ENCODE data around the gene TRIM44.
A peak's percentile ranks its signal among the peaks of the same experiment; 100 is the strongest.

Gene TRIM44

GRCh38 chr11:35681163-35681767 is 18.7 kb downstream of the TRIM44 start:
- Histone ChIP-seq H3K9ac (ENCODE audit: low read depth, low read length, poor library complexity, severe bottlenecking) (no peak overlapping the region), H3K36me3 (ENCODE audit: insufficient read depth, low read length) (peaks cover 10% of the 10 kb centered on the region; the same call in 1 of the 2 replicates), H2AFZ (ENCODE audit: low read length) (no peak overlapping the region), H3K4me2 (ENCODE audit: low read depth, low read length, poor library complexity, severe bottlenecking) (no peak overlapping the region), H3K27me3 (ENCODE audit: insufficient read depth, low read length, poor library complexity, severe bottlenecking) (no peaks in the 10 kb centered on the region), H3K4me3 (ENCODE audit: low read length, poor library complexity, severe bottlenecking) (no peak overlapping the region), H3F3A (ENCODE audit: low read depth) (no peaks in the 10 kb centered on the region), H3K4me1 (ENCODE audit: insufficient read depth, low read length, poor library complexity, severe bottlenecking) (peaks cover 36% of the 10 kb centered on the region), H4K20me1 (ENCODE audit: insufficient read depth, low read length, poor library complexity, severe bottlenecking) (peaks cover 33% of the 10 kb centered on the region), H3K9me3 (ENCODE audit: insufficient read depth, low read depth, low read length) (no peaks in the 10 kb centered on the region), H3K79me2 (ENCODE audit: insufficient read depth, low read length) (peaks cover 87% of the 10 kb centered on the region), H3K9me2 (replicated peaks; ENCODE audit: low read depth, low read length) (no peaks in the 10 kb centered on the region)
- TF ChIP-seq CTCF (conservative IDR thresholded peaks at IDR 0.05; ENCODE audit: low read length) (no peak), EZH2phosphoT487 (IDR thresholded peaks at IDR 0.05; ENCODE audit: borderline replicate concordance) (no peak)

- no peaks in the 10 kb centered on the region for H3K9me3 ChIP-seq (ENCODE audit: insufficient read depth, low read depth, low read length)
- peaks cover 78% of the 10 kb centered on the region for H3K79me2 ChIP-seq (ENCODE audit: insufficient read depth, low read length)
- H3K36me3 ChIP-seq (ENCODE audit: insufficient read depth, low read length), result peaks cover 23% of the 10 kb centered on the region; the same call in 1 of the 2 replicates
- H3K4me3 ChIP-seq (ENCODE audit: low read length, poor library complexity, severe bottlenecking), result no peak overlapping the region
- no peak overlapping the region for H3K9ac ChIP-seq (ENCODE audit: low read depth, low read length, poor library complexity, severe bottlenecking)
- peaks cover 29% of the 10 kb centered on the region for H3K4me1 ChIP-seq (ENCODE audit: insufficient read depth, low read length, poor library complexity, severe bottlenecking)
- H4K20me1 ChIP-seq (ENCODE audit: insufficient read depth, low read length, poor library complexity, severe bottlenecking), result peaks cover 28% of the 10 kb centered on the region
- TF ChIP-seq EZH2phosphoT487 (IDR thresholded peaks at IDR 0.05; ENCODE audit: borderline replicate concordance) (no peak), CTCF (conservative IDR thresholded peaks at IDR 0.05; ENCODE audit: low read length) (no peak)
- no peak overlapping the region for H2AFZ ChIP-seq (ENCODE audit: low read length)
- H3K9me2 ChIP-seq (replicated peaks; ENCODE audit: low read depth, low read length), result no peaks in the 10 kb centered on the region
- no peaks in the 10 kb centered on the region for H3K27me3 ChIP-seq (ENCODE audit: insufficient read depth, low read length, poor library complexity, severe bottlenecking)
- H3F3A ChIP-seq (ENCODE audit: low read depth), result no peaks in the 10 kb centered on the region
- peak overlapping the region; percentile 4 for H3K4me2 ChIP-seq (ENCODE audit: low read depth, low read length, poor library complexity, severe bottlenecking)
Observed at GRCh38 chr11:35682230-35683173, 19.9 kb downstream of the TRIM44 start.

GRCh38 chr11:35683728-35684339 is 21.3 kb downstream of the TRIM44 start:
- Histone ChIP-seq H3F3A (ENCODE audit: low read depth) (no peaks in the 10 kb centered on the region), H3K4me3 (ENCODE audit: low read length, poor library complexity, severe bottlenecking) (no peak overlapping the region), H3K79me2 (ENCODE audit: insufficient read depth, low read length) (peaks cover 64% of the 10 kb centered on the region), H3K36me3 (ENCODE audit: insufficient read depth, low read length) (peaks cover 33% of the 10 kb centered on the region; the same call in 1 of the 2 replicates), H3K9me2 (replicated peaks; ENCODE audit: low read depth, low read length) (no peaks in the 10 kb centered on the region), H3K9me3 (ENCODE audit: insufficient read depth, low read depth, low read length) (no peaks in the 10 kb centered on the region), H4K20me1 (ENCODE audit: insufficient read depth, low read length, poor library complexity, severe bottlenecking) (peaks cover 20% of the 10 kb centered on the region), H3K4me1 (ENCODE audit: insufficient read depth, low read length, poor library complexity, severe bottlenecking) (peaks cover 17% of the 10 kb centered on the region), H3K27me3 (ENCODE audit: insufficient read depth, low read length, poor library complexity, severe bottlenecking) (no peaks in the 10 kb centered on the region), H3K9ac (ENCODE audit: low read depth, low read length, poor library complexity, severe bottlenecking) (no peak overlapping the region), H3K4me2 (ENCODE audit: low read depth, low read length, poor library complexity, severe bottlenecking) (no peak overlapping the region), H2AFZ (ENCODE audit: low read length) (no peak overlapping the region)
- TF ChIP-seq CTCF (conservative IDR thresholded peaks at IDR 0.05; ENCODE audit: low read length), result no peak
- no peak for TF ChIP-seq EZH2phosphoT487 (IDR thresholded peaks at IDR 0.05; ENCODE audit: borderline replicate concordance)

Data from Loucy (cell line).